Right kidney (tissue), 9 donors: ENCODE results near the gene CPNE8.
A peak's percentile ranks its signal among the peaks of the same experiment; 100 is the strongest.

Source experiments
- DNase-seq: peaks from one replicate; pipeline ENCODE4 v3.0.0-alpha.2; 2016
- long read RNA-seq, 8 donors: transcript quantifications; one replicate each; lab custom pipeline, GENCODE V29; 2026

Gene CPNE8
- long read RNA-seq, donor 1, partial matches to known transcripts: 0 of 1 reads
- long read RNA-seq, donor 1, other reads (novel, unspliced or antisense): 0 of 1 reads
- long read RNA-seq, donor 2, partial matches to known transcripts: 0 of 1 reads
- long read RNA-seq, donor 2, other reads (novel, unspliced or antisense): 0 of 1 reads
- long read RNA-seq, donor 3, partial matches to known transcripts: 0 of 1 reads
- long read RNA-seq, donor 3, other reads (novel, unspliced or antisense): 0 of 1 reads
- long read RNA-seq, donor 4: 0 reads
- long read RNA-seq, donor 5: 0 reads
- long read RNA-seq, donor 6, partial matches to known transcripts: 0 of 1 reads
- long read RNA-seq, donor 6, other reads (novel, unspliced or antisense): 0 of 1 reads
- long read RNA-seq, donor 7: 0 reads
- long read RNA-seq, donor 8, partial matches to known transcripts: 0 of 1 reads
- long read RNA-seq, donor 8, other reads (novel, unspliced or antisense): 0 of 1 reads

- DNase-seq: peak; percentile 76
Measured at GRCh38 chr12:38905480-38906351, at the start of gene CPNE8. Gene CPNE8, minus strand, starts transcription at chr12:38905591. Its CDS starts 57 bp downstream, at chr12:38905534.

GRCh38 chr12:38954238-38954873 is 49.0 kb upstream of the CPNE8 start:
- no peak for DNase-seq

GRCh38 chr12:38949363-38949762 is 44.0 kb upstream of the CPNE8 start:
- DNase-seq: no peak

GRCh38 chr12:38934686-38935085 is 29.3 kb upstream of the CPNE8 start:
- DNase-seq: no peak

GRCh38 chr12:38934078-38934584 is 28.7 kb upstream of the CPNE8 start:
- DNase-seq: no peak

- DNase-seq: no peak
Measured at GRCh38 chr12:38932320-38932719, 26.9 kb upstream of the CPNE8 start.

- DNase-seq: no peak
Measured at GRCh38 chr12:38931461-38931860, 26.1 kb upstream of the CPNE8 start.

GRCh38 chr12:38930990-38931389 is 25.6 kb upstream of the CPNE8 start:
- no peak for DNase-seq

- DNase-seq: no peak
Measured at GRCh38 chr12:38926501-38926900, 21.1 kb upstream of the CPNE8 start.

- DNase-seq: no peak
Measured at GRCh38 chr12:38921025-38921677, 15.8 kb upstream of the CPNE8 start.

- no peak for DNase-seq
Measured at GRCh38 chr12:38919191-38919590, 13.8 kb upstream of the CPNE8 start.

GRCh38 chr12:38915429-38916182 is 10.2 kb upstream of the CPNE8 start:
- DNase-seq: no peak

- DNase-seq: no peak
Measured at GRCh38 chr12:38912116-38912515, 6.7 kb upstream of the CPNE8 start.

GRCh38 chr12:38911611-38912010 is 6.2 kb upstream of the CPNE8 start:
- no peak for DNase-seq

GRCh38 chr12:38907201-38907923 is 2.0 kb upstream of the CPNE8 start:
- DNase-seq: no peak

- peak; percentile 87 for DNase-seq
Measured at GRCh38 chr12:38906482-38907200, 1.2 kb upstream of the CPNE8 start.

- peak; percentile 70 for DNase-seq
Measured at GRCh38 chr12:38904537-38905479, 583 bp downstream of the CPNE8 start.

GRCh38 chr12:38903596-38903995 is 1.8 kb downstream of the CPNE8 start:
- no peak for DNase-seq
